WTC11 (cell line): ENCODE results near the gene MCF2L. TPM values are rescaled to one million over a fixed set of nuclear protein-coding genes. Genes with fewer than 3 reads are reported as not detected.

Source experiments
- ATAC-seq: fragments of 200-7000 bp; cut with Tn5 transposase; 2 replicates; pipeline ENCODE4 v1.10.0; 2021; ENCODE audit warnings: mild to moderate bottlenecking, moderate library complexity
- CTCF ChIA-PET: fragments of 300-600 bp; sonication (Branson Sonifier 250); formaldehyde crosslinking; loops from one replicate; lab custom pipeline; 2021; ENCODE audit warnings: antibody characterized with exemption; lab: Charles Lee
- POLR2A ChIA-PET: fragments of 350-600 bp; sonication (Branson Sonifier 250); formaldehyde crosslinking; loops from one replicate; lab custom pipeline; 2021; ENCODE audit warnings: antibody characterized with exemption; lab: Charles Lee
- DNase-seq: peaks from one replicate; pipeline ENCODE4 v3.0.0; 2021; ENCODE audit warnings: low spot score
- H3K27ac Mint-ChIP-seq: 2 replicates; pipeline ENCODE4 v1.8.0; 2021; ENCODE audit warnings: mixed read lengths
- H3K27me3 Mint-ChIP-seq: 2 replicates; pipeline ENCODE4 v1.8.0; 2021; ENCODE audit warnings: low read depth, mild to moderate bottlenecking, moderate library complexity, mixed read lengths
- H3K36me3 Mint-ChIP-seq: 2 replicates; pipeline ENCODE4 v1.8.0; 2021; ENCODE audit warnings: mixed read lengths
- H3K4me1 Mint-ChIP-seq: 2 replicates; pipeline ENCODE4 v1.8.0; 2022; ENCODE audit warnings: mixed read lengths
- H3K4me3 Mint-ChIP-seq: 2 replicates; pipeline ENCODE4 v1.8.0; 2021; ENCODE audit warnings: mild to moderate bottlenecking, moderate library complexity, mixed read lengths
- H3K9me3 Mint-ChIP-seq: 2 replicates; pipeline ENCODE4 v1.8.0; 2021; ENCODE audit warnings: mixed read lengths
- CREB1 ChIP-seq: sonication (generic); formaldehyde crosslinking; IDR thresholded peaks from 2 replicates; pipeline ENCODE4 v1.8.0; 2023; ENCODE audit warnings: mild to moderate bottlenecking, missing genetic modification reagents
- ESRRA ChIP-seq: sonication (generic); formaldehyde crosslinking; IDR thresholded peaks from 2 replicates; pipeline ENCODE4 v1.8.1; 2022; ENCODE audit warnings: mild to moderate bottlenecking, missing genetic modification reagents, borderline replicate concordance
- FOXK1 ChIP-seq: sonication (generic); formaldehyde crosslinking; IDR thresholded peaks from 2 replicates; pipeline ENCODE4 v1.8.0; 2022; ENCODE audit warnings: mild to moderate bottlenecking, moderate library complexity, missing genetic modification reagents
- FOXP1 ChIP-seq: sonication (generic); formaldehyde crosslinking; IDR thresholded peaks from 2 replicates; pipeline ENCODE4 v1.8.0; 2022; ENCODE audit warnings: missing genetic modification reagents, mild to moderate bottlenecking, moderate library complexity, borderline replicate concordance
- GTF2I ChIP-seq: fragments of 250-450 bp; sonication (Bioruptor Pico); conservative IDR thresholded peaks from 2 replicates; pipeline ENCODE4 v1.4.0; 2021; ENCODE audit warnings: mild to moderate bottlenecking
- HMGA2 ChIP-seq: fragments of 250-450 bp; sonication (Bioruptor Pico); IDR thresholded peaks from 2 replicates; pipeline ENCODE4 v1.4.0; 2021; ENCODE audit warnings: mild to moderate bottlenecking, moderate library complexity
- NFE2L1 ChIP-seq: sonication (generic); formaldehyde crosslinking; IDR thresholded peaks from 2 replicates; pipeline ENCODE4 v1.8.1; 2023; ENCODE audit warnings: missing genetic modification reagents
- NR2C2 ChIP-seq: sonication (generic); formaldehyde crosslinking; IDR thresholded peaks from 2 replicates; pipeline ENCODE4 v1.8.0; 2022; ENCODE audit warnings: mild to moderate bottlenecking, missing genetic modification reagents
- SOX15 ChIP-seq: fragments of 250-450 bp; sonication (Bioruptor Pico); IDR thresholded peaks from 2 replicates; pipeline ENCODE4 v1.9.0; 2021; ENCODE audit warnings: mild to moderate bottlenecking
- SP1 ChIP-seq: sonication (generic); formaldehyde crosslinking; conservative IDR thresholded peaks from 2 replicates; pipeline ENCODE4 v1.8.1; 2022; ENCODE audit warnings: missing genetic modification reagents
- ZNF219 ChIP-seq: sonication (generic); formaldehyde crosslinking; IDR thresholded peaks from 2 replicates; pipeline ENCODE4 v1.8.0; 2023; ENCODE audit warnings: missing genetic modification reagents, mild to moderate bottlenecking, borderline replicate concordance
- ZNF232 ChIP-seq: sonication (generic); formaldehyde crosslinking; IDR thresholded peaks from 2 replicates; pipeline ENCODE4 v1.8.0; 2022; ENCODE audit warnings: mild to moderate bottlenecking, missing genetic modification reagents
- ZNF317 ChIP-seq: sonication (generic); formaldehyde crosslinking; IDR thresholded peaks from 2 replicates; pipeline ENCODE4 v1.8.1; 2023; ENCODE audit warnings: low read depth, mild to moderate bottlenecking, moderate library complexity, missing genetic modification reagents, borderline replicate concordance
- total RNA-seq: library from RNA; stranded (reverse); gene quantifications from 3 replicates; pipeline ENCODE4 v1.2.3, GENCODE V29; 2021
- TF ChIP-seq, protein P1 (sequence below): sonication (generic); formaldehyde crosslinking; IDR thresholded peaks from 2 replicates; pipeline ENCODE4 v1.8.1; 2022; ENCODE audit warnings: mild to moderate bottlenecking, moderate library complexity, missing genetic modification reagents
- TF ChIP-seq, protein P2 (sequence below): sonication (generic); formaldehyde crosslinking; IDR thresholded peaks from 2 replicates; pipeline ENCODE4 v1.8.0; 2022; ENCODE audit warnings: mild to moderate bottlenecking, missing genetic modification reagents
- TF ChIP-seq, protein P3 (sequence below): sonication (generic); formaldehyde crosslinking; IDR thresholded peaks from 2 replicates; pipeline ENCODE4 v1.8.1; 2022; ENCODE audit warnings: mild to moderate bottlenecking, missing genetic modification reagents, moderate library complexity, borderline replicate concordance
- TF ChIP-seq, protein P4 (sequence below): sonication (generic); formaldehyde crosslinking; IDR thresholded peaks from 2 replicates; pipeline ENCODE4 v1.8.0; 2023; ENCODE audit warnings: mild to moderate bottlenecking, missing genetic modification reagents
- TF ChIP-seq, protein P5 (sequence below): fragments of 200-600 bp; IDR thresholded peaks from 2 replicates; pipeline ENCODE4 v1.8.0; 2022; ENCODE audit warnings: antibody characterized with exemption
- TF ChIP-seq, protein P6 (sequence below): sonication (generic); formaldehyde crosslinking; IDR thresholded peaks from 2 replicates; pipeline ENCODE4 v1.8.1; 2023; ENCODE audit warnings: mild to moderate bottlenecking, moderate library complexity, missing genetic modification reagents
- TF ChIP-seq, protein P7 (sequence below): sonication (generic); formaldehyde crosslinking; IDR thresholded peaks from 2 replicates; pipeline ENCODE4 v1.8.1; 2022; ENCODE audit warnings: low read depth, missing genetic modification reagents, borderline replicate concordance
- TF ChIP-seq, protein P8 (sequence below): sonication (generic); formaldehyde crosslinking; IDR thresholded peaks from 2 replicates; pipeline ENCODE4 v1.8.1; 2023; ENCODE audit warnings: mild to moderate bottlenecking, missing genetic modification reagents, moderate library complexity

MCF2L gene
- total RNA-seq, 1 experiment from 2014 or later = 34.8 TPM

DNA sequence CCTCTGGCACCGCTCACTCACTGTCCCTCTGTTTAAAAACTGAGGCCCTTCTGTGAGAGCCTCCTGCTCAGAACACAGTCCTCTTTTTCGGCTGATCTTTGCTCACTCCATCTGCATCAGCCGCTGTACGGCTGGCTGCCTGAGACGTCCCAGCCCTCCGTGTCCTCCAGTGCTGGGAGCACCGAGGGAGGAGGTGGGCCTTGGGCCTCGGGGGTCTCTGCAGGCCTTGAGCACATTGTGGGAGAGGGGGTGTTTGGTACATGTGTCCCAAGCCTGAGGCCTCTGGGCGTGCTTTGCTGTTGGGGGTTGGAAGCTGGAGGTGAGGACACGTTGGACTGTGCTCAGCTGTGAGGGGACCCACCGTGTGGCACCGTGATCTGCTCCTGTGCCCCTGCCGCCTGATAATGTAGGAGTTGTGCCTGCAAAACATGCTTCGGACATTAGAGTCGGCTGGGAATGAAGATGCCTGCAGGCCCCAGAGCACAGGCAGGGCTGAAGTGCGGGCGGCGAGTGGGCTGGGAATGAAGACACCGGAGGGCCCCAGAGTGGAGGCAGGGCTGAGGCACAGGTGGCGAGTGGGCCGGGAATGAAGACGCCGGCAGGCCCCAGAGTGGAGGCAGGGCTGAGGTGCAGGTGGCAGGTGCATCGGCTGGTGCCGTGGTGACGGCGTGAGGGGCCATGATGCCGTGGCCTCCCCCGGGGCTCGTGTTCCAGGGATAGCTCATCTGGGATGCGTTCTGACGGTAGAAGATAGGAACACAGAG, 30.6 kb downstream of the MCF2L start:
- peaks cover 2% of the 10 kb centered on the region; the same call in 1 of the 2 replicates for H3K4me1 Mint-ChIP-seq
- H3K27me3 Mint-ChIP-seq = no peaks in the 10 kb centered on the region
- DNase-seq (no peak), ATAC-seq (no peak)
- H3K4me3 Mint-ChIP-seq = no peak overlapping the region
- ChIA-PET CTCF (interaction anchor here (1.2 to 3.1 kb wide), 3 partner anchors 30 to 56 kb away, joined by 3 to 15 read pairs (median 12); no protein-coding TSS in a partner anchor), POLR2A (no interaction called here)
- TF ChIP-seq, protein P1, sequence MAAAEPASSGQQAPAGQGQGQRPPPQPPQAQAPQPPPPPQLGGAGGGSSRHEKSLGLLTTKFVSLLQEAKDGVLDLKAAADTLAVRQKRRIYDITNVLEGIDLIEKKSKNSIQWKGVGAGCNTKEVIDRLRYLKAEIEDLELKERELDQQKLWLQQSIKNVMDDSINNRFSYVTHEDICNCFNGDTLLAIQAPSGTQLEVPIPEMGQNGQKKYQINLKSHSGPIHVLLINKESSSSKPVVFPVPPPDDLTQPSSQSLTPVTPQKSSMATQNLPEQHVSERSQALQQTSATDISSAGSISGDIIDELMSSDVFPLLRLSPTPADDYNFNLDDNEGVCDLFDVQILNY (CRISPR knock-in tag) = no peak
- no peak for TF ChIP-seq HMGA2 (CRISPR knock-in tag)
- TF ChIP-seq, protein P2, sequence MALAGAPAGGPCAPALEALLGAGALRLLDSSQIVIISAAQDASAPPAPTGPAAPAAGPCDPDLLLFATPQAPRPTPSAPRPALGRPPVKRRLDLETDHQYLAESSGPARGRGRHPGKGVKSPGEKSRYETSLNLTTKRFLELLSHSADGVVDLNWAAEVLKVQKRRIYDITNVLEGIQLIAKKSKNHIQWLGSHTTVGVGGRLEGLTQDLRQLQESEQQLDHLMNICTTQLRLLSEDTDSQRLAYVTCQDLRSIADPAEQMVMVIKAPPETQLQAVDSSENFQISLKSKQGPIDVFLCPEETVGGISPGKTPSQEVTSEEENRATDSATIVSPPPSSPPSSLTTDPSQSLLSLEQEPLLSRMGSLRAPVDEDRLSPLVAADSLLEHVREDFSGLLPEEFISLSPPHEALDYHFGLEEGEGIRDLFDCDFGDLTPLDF = no peak
- TF ChIP-seq ZNF232 (CRISPR knock-in tag) = no peak
- H3K27ac Mint-ChIP-seq = peak overlapping the region; percentile 89
- peaks cover 1% of the 10 kb centered on the region for H3K9me3 Mint-ChIP-seq
- 0 out of 2 replicates have a peak, but pooled peaks cover under 1% of the 10 kb centered on the region for H3K36me3 Mint-ChIP-seq

DNA sequence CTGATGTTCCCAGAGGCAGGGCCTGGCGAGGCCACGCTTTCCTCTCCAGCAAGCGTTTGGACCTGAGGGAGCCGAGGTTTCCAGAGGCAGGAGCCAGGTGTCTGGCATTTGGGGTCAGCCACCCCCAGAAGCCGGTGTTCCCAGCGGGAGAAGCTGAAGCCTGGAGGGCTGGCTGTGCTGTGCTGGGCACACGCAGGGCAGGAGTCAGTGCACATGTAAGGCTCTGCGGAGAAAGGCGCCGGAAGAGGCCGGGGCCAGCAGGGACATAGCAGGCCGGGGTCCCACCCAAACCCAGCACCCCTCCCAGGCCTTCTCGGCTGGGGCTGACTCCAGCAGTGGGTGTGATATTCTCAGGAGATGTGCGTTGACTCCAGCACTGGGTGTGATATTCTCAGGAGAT, 31.6 kb downstream of the MCF2L start:
- ChIA-PET POLR2A (no interaction called here), CTCF (interaction anchor here (1.0 to 3.1 kb wide), 5 partner anchors 22 to 57 kb away, joined by 3 to 15 read pairs (median 6); partner anchors contain the start of gene MCF2L)
- Mint-ChIP-seq H3K27me3 (no peaks in the 10 kb centered on the region), H3K4me1 (peaks cover 2% of the 10 kb centered on the region; the same call in 1 of the 2 replicates), H3K4me3 (no peak overlapping the region), H3K27ac (no peak overlapping the region), H3K36me3 (0 out of 2 replicates have a peak, but pooled peaks cover 3% of the 10 kb centered on the region), H3K9me3 (peaks cover 7% of the 10 kb centered on the region)
- no peak for DNase-seq
- TF ChIP-seq, protein P3, sequence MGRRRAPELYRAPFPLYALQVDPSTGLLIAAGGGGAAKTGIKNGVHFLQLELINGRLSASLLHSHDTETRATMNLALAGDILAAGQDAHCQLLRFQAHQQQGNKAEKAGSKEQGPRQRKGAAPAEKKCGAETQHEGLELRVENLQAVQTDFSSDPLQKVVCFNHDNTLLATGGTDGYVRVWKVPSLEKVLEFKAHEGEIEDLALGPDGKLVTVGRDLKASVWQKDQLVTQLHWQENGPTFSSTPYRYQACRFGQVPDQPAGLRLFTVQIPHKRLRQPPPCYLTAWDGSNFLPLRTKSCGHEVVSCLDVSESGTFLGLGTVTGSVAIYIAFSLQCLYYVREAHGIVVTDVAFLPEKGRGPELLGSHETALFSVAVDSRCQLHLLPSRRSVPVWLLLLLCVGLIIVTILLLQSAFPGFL (CRISPR knock-in tag) = no peak
- no peak for TF ChIP-seq SP1 (CRISPR knock-in tag)
- TF ChIP-seq ESRRA = no peak
- TF ChIP-seq ZNF219 (CRISPR knock-in tag) = no peak
- TF ChIP-seq NR2C2 = no peak
- TF ChIP-seq, protein P4, sequence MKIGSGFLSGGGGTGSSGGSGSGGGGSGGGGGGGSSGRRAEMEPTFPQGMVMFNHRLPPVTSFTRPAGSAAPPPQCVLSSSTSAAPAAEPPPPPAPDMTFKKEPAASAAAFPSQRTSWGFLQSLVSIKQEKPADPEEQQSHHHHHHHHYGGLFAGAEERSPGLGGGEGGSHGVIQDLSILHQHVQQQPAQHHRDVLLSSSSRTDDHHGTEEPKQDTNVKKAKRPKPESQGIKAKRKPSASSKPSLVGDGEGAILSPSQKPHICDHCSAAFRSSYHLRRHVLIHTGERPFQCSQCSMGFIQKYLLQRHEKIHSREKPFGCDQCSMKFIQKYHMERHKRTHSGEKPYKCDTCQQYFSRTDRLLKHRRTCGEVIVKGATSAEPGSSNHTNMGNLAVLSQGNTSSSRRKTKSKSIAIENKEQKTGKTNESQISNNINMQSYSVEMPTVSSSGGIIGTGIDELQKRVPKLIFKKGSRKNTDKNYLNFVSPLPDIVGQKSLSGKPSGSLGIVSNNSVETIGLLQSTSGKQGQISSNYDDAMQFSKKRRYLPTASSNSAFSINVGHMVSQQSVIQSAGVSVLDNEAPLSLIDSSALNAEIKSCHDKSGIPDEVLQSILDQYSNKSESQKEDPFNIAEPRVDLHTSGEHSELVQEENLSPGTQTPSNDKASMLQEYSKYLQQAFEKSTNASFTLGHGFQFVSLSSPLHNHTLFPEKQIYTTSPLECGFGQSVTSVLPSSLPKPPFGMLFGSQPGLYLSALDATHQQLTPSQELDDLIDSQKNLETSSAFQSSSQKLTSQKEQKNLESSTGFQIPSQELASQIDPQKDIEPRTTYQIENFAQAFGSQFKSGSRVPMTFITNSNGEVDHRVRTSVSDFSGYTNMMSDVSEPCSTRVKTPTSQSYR (CRISPR knock-in tag) = no peak
- TF ChIP-seq NFE2L1 (CRISPR knock-in tag) = no peak
- no peak for TF ChIP-seq CREB1 (CRISPR knock-in tag)
- TF ChIP-seq, protein P5, sequence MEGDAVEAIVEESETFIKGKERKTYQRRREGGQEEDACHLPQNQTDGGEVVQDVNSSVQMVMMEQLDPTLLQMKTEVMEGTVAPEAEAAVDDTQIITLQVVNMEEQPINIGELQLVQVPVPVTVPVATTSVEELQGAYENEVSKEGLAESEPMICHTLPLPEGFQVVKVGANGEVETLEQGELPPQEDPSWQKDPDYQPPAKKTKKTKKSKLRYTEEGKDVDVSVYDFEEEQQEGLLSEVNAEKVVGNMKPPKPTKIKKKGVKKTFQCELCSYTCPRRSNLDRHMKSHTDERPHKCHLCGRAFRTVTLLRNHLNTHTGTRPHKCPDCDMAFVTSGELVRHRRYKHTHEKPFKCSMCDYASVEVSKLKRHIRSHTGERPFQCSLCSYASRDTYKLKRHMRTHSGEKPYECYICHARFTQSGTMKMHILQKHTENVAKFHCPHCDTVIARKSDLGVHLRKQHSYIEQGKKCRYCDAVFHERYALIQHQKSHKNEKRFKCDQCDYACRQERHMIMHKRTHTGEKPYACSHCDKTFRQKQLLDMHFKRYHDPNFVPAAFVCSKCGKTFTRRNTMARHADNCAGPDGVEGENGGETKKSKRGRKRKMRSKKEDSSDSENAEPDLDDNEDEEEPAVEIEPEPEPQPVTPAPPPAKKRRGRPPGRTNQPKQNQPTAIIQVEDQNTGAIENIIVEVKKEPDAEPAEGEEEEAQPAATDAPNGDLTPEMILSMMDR = no peak
- TF ChIP-seq FOXK1 (CRISPR knock-in tag) = no peak
- TF ChIP-seq, protein P6, sequence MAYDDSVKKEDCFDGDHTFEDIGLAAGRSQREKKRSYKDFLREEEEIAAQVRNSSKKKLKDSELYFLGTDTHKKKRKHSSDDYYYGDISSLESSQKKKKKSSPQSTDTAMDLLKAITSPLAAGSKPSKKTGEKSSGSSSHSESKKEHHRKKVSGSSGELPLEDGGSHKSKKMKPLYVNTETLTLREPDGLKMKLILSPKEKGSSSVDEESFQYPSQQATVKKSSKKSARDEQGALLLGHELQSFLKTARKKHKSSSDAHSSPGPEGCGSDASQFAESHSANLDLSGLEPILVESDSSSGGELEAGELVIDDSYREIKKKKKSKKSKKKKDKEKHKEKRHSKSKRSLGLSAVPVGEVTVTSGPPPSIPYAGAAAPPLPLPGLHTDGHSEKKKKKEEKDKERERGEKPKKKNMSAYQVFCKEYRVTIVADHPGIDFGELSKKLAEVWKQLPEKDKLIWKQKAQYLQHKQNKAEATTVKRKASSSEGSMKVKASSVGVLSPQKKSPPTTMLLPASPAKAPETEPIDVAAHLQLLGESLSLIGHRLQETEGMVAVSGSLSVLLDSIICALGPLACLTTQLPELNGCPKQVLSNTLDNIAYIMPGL (CRISPR knock-in tag) = no peak
- no peak for TF ChIP-seq ZNF317 (CRISPR knock-in tag)
- TF ChIP-seq FOXP1 (CRISPR knock-in tag) = no peak
- TF ChIP-seq, protein P7, sequence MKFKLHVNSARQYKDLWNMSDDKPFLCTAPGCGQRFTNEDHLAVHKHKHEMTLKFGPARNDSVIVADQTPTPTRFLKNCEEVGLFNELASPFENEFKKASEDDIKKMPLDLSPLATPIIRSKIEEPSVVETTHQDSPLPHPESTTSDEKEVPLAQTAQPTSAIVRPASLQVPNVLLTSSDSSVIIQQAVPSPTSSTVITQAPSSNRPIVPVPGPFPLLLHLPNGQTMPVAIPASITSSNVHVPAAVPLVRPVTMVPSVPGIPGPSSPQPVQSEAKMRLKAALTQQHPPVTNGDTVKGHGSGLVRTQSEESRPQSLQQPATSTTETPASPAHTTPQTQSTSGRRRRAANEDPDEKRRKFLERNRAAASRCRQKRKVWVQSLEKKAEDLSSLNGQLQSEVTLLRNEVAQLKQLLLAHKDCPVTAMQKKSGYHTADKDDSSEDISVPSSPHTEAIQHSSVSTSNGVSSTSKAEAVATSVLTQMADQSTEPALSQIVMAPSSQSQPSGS (CRISPR knock-in tag) = no peak
- TF ChIP-seq, protein P8, sequence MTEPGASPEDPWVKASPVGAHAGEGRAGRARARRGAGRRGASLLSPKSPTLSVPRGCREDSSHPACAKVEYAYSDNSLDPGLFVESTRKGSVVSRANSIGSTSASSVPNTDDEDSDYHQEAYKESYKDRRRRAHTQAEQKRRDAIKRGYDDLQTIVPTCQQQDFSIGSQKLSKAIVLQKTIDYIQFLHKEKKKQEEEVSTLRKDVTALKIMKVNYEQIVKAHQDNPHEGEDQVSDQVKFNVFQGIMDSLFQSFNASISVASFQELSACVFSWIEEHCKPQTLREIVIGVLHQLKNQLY (CRISPR knock-in tag) = no peak
- TF ChIP-seq GTF2I (CRISPR knock-in tag) = no peak
- TF ChIP-seq SOX15 (CRISPR knock-in tag) = no peak
- no peak for ATAC-seq
